H7 (cell line): Measurements from ENCODE around the gene RARA. TPM values are rescaled to one million over a fixed set of nuclear protein-coding genes. Genes with fewer than 3 reads are reported as not detected.
A peak's percentile ranks its signal among the peaks of the same experiment; 100 is the strongest.

Source experiments
- DNase-seq: peaks from one replicate; pipeline ENCODE4 v3.0.0; 2012
- H3K27me3 ChIP-seq: 2 replicates; pipeline ENCODE4 v1.6.0; 2011; ENCODE audit warnings: mild to moderate bottlenecking, low read length; ENCODE audit not compliant: control insufficient read depth, insufficient read depth
- H3K36me3 ChIP-seq: replicated peaks from 2 replicates; pipeline ENCODE4 v1.5.1; 2011; ENCODE audit warnings: low read length; ENCODE audit not compliant: control insufficient read depth, insufficient read depth
- H3K4me3 ChIP-seq: 2 replicates; pipeline ENCODE4 v1.5.1; 2011; ENCODE audit warnings: low read depth, mild to moderate bottlenecking, control low read depth, low read length, moderate library complexity; ENCODE audit not compliant: insufficient read depth
- total RNA-seq: library from RNA; depleted of rRNA; stranded (reverse); fragments of >200 nt; shearing (Covaris generic); gene quantifications from 2 replicates; pipeline ENCODE4 v1.2.3, GENCODE V29; 2014; rRNA removed

Gene RARA
- total RNA-seq, 1 experiment from 2014 or later: 22.1 TPM

DNA sequence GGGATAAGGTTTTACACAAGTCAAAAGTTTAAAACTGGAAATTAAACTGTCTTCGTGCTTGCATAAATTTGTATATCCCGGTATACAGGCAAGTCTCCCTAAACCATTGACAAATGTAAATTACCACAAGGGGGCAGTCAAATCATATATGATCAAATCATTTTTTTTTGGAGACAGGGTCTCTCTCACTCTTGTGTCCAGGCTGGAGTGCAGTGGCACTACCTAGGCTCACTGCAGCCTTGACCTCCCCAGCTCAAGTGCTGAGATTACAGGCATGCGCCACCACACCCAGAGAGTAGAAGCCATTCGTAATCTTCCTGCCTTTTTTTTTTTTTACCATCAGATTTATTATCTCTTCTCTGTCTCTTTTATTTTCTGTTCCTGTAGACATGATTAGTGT lies 90.2 kb downstream of the RARA start:
- Histone ChIP-seq H3K27me3 (no peaks in the 10 kb centered on the region), H3K4me3 (no peak overlapping the region), H3K36me3 (peaks cover 57% of the 10 kb centered on the region)
- DNase-seq: peak; percentile 47

DNA sequence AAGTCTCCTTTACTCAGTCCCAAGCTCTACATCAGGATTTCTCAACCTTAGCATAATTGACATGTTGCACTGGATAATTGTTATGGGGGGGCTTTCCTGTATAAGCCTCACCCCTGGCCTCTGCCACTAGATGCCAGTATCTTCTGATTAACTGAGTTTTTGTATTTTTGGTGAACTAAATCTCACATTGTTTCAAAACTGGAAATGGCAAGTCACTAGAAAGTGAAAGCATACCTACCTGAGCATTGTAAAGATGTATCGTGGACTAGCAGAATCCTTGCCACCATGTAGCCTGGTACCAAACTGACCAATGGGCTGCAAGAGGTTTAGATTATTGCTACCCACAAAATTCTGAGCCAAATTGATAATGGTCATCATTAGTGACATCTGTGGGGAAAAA lies 93.7 kb downstream of the RARA start:
- H3K27me3 ChIP-seq: no peaks in the 10 kb centered on the region
- H3K36me3 ChIP-seq: peaks cover 63% of the 10 kb centered on the region

DNA sequence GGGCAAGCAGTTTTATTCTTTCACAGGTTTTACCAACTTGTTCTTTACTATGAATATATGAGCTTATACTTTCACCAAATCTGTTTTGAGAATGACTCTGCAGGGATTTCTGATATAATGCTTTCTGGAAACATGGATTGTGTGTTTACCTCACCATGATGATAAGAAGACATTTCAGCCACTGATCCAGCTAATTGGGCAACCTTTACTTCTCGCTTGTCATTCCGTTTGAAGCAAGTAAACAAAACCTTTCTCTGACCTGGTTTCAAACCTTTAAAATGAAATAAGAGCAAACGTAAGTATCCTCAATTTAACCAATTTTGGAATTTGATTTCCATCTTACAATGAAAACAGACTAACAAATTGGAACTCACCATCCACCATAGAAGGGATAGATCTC lies 95.0 kb downstream of the RARA start:
- no peaks in the 10 kb centered on the region for H3K27me3 ChIP-seq
- H3K36me3 ChIP-seq: peaks cover 63% of the 10 kb centered on the region
- no peak for DNase-seq
- no peak overlapping the region for H3K4me3 ChIP-seq

More for the DNA sequence above, 93.7 kb downstream of the RARA start:
- no peak for DNase-seq
- no peak overlapping the region for H3K4me3 ChIP-seq

Other genes with a start within 250 kb of the RARA start
- gene THRA, start 246.2 kb upstream of the RARA start, total RNA-seq: 13.2 and 15.2 TPM in 2 replicates
- 1.8 and 3.4 TPM in 2 replicates for gene NR1D1, start 208.6 kb upstream of the RARA start, total RNA-seq
- 44.2 and 70.0 TPM in 2 replicates for gene MSL1, start 187.2 kb upstream of the RARA start, total RNA-seq
- gene CASC3, start 168.6 kb upstream of the RARA start, total RNA-seq: 55.4 and 76.0 TPM in 2 replicates
- 3.9 and 5.4 TPM in 2 replicates for gene RAPGEFL1, start 131.7 kb upstream of the RARA start, total RNA-seq
- 3.7 and 5.4 TPM in 2 replicates for gene WIPF2, start 89.9 kb upstream of the RARA start, total RNA-seq
- 80.8 and 83.6 TPM in 2 replicates for gene CDC6, start 21.3 kb upstream of the RARA start, total RNA-seq
- 0.38 and 1.2 TPM in 2 replicates for gene GJD3, start 55.6 kb downstream of the RARA start, total RNA-seq
- gene TOP2A, start 108.7 kb downstream of the RARA start, total RNA-seq: 159 and 249 TPM in 2 replicates
- gene IGFBP4, start 134.3 kb downstream of the RARA start, total RNA-seq: 24.6 and 31.8 TPM in 2 replicates
- 0.14 and 0.18 TPM in 2 replicates for gene TNS4, start 192.4 kb downstream of the RARA start, total RNA-seq